GM12875 (cell line): ENCODE measurements around the gene PPP1R3C.

ENCODE experiments used
- H3K4me3 ChIP-seq: one replicate; pipeline ENCODE4 v1.5.1; 2011; ENCODE audit warnings: low read depth, low read length, control low read depth
- TF ChIP-seq, protein P1 (sequence below): IDR thresholded peaks from 2 replicates; pipeline ENCODE4 v1.5.1; 2011; ENCODE audit warnings: low read depth, mild to moderate bottlenecking, control low read depth, inconsistent platforms, low read length, moderate library complexity, borderline replicate concordance; ENCODE audit not compliant: insufficient read depth

The PPP1R3C gene

DNA sequence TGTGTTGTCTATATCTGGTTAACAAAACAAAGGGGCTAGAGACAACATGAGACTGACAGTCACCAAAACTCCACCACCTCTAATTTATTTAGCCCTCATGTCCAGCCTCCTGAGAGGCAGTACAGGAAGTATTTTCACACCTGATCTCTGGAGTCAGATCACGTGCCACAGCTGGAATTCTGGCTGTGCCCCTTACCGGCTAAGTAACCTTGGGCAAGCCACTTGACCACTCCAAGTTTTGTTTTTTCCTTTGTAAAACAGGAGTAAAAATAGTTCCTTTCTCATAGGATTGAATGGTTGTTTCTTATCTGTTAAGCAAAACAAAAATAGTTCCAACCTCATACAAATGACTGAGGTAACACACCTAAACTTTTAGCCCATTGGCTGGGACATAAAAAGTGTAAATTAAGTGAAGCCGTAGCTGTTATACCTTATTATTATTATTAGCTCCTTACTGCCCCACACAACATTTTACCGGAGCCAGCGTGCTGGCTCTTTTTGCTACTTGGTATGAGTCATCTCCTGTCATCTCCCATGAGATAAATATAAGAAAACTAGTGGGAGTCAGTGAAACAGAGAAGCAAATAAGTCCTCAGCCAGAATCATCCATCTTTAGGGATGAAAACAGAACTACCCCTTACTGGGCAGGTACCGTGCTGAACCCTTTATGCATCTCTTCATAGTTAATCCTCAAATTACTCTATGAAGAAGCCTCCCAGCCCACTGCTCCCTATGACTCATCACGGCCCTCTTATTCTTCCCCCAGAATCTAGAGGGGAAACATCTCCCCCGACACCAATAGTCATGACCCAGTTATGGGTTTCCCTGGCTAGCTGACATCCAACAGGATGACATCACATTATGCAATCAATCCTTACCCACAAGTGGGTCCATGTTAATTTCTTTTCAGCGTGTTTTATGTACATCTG lies 44.9 kb downstream of the PPP1R3C start:
- no peak overlapping the region for H3K4me3 ChIP-seq
- TF ChIP-seq, protein P1, sequence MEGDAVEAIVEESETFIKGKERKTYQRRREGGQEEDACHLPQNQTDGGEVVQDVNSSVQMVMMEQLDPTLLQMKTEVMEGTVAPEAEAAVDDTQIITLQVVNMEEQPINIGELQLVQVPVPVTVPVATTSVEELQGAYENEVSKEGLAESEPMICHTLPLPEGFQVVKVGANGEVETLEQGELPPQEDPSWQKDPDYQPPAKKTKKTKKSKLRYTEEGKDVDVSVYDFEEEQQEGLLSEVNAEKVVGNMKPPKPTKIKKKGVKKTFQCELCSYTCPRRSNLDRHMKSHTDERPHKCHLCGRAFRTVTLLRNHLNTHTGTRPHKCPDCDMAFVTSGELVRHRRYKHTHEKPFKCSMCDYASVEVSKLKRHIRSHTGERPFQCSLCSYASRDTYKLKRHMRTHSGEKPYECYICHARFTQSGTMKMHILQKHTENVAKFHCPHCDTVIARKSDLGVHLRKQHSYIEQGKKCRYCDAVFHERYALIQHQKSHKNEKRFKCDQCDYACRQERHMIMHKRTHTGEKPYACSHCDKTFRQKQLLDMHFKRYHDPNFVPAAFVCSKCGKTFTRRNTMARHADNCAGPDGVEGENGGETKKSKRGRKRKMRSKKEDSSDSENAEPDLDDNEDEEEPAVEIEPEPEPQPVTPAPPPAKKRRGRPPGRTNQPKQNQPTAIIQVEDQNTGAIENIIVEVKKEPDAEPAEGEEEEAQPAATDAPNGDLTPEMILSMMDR = no peak

DNA sequence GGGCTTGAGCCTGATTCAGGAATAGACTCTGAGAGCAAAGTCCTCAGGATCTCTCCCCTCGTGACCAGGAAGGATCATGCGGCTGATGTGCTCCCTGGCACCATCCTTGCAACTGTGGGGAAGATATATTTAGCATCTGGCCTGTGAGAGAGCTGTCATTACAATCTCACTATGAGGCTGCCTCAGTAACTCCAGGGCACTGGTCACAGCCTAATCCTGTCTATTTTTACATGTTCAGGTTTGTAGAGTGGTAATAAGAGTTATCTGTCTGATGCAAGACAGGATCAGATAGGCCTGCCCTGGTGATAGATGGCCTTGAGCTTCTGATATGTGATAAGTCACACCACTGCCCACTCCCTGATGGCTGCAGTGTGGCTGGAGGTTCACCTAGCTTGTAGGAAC lies 50.7 kb downstream of the PPP1R3C start:
- TF ChIP-seq, protein P1 = no peak
- no peak overlapping the region for H3K4me3 ChIP-seq

DNA sequence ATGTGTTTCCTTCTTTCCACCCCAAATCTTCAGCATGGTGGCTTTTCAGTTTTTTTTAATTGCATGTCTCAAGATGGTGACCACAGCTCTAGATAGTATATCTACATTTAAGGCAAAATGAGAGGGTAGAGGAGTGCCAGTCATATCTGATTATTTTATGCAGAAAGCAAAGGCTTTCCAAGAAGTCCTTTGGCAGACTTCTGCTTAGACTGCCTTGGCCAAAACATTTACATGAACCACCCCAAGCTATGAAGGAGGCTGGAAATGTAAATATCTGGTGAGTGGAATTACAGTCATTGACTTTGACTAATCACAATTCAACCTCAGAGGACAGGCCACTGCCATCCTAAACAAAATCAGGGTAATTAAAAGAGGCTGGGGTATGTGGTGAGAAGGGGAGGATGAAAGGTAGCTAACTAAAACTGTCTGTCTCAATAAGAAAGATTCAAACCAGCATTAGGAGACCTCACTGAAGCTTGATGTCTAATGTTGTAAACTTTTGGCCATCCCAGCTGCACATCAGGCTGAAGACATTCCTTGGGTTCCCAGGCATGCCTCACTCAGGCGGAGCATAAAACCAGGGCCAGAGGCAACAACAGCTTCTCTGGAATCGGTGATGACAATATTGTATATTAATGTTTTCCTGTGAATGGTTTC lies 53.4 kb downstream of the PPP1R3C start:
- no peak overlapping the region for H3K4me3 ChIP-seq
- TF ChIP-seq, protein P1 = no peak
